ENCODE measurements around the gene USP46. TPM values are rescaled to one million over a fixed set of nuclear protein-coding genes. Genes with fewer than 3 reads are reported as not detected.

The USP46 gene
- total RNA-seq, 1 donor: 12.7 TPM

DNA sequence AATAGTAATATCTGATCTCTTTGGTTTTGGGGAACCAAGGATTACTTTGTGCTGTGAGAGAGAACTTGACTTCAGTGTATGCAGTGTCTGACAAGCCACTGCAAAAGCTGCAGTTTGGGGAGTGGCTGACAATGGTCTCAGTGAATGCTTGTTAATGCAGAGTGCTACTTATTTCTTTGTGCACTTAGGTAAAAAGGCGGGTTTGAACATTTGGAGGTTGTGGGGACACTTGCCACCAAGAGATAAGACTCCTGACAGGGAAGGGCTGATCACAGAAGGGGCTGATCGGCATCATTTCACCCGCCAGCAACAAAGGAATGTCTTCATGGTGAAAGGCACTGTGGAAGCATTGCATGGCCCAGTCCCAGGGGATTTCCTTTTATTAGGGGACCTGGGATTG lies 28.6 kb upstream of the USP46 start:
- TF ChIP-seq, protein P1, sequence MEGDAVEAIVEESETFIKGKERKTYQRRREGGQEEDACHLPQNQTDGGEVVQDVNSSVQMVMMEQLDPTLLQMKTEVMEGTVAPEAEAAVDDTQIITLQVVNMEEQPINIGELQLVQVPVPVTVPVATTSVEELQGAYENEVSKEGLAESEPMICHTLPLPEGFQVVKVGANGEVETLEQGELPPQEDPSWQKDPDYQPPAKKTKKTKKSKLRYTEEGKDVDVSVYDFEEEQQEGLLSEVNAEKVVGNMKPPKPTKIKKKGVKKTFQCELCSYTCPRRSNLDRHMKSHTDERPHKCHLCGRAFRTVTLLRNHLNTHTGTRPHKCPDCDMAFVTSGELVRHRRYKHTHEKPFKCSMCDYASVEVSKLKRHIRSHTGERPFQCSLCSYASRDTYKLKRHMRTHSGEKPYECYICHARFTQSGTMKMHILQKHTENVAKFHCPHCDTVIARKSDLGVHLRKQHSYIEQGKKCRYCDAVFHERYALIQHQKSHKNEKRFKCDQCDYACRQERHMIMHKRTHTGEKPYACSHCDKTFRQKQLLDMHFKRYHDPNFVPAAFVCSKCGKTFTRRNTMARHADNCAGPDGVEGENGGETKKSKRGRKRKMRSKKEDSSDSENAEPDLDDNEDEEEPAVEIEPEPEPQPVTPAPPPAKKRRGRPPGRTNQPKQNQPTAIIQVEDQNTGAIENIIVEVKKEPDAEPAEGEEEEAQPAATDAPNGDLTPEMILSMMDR (IDR thresholded peaks at IDR 0.05; ENCODE audit: insufficient read depth, low read length): no peak
- DNase-seq (ENCODE audit: low read depth): no peak
- H3K4me3 ChIP-seq (ENCODE audit: low read depth, low read length): no peak overlapping the region

- DNase-seq (ENCODE audit: low read depth): no peak
- TF ChIP-seq, protein P1 (IDR thresholded peaks at IDR 0.05; ENCODE audit: insufficient read depth, low read length): no peak
- no peak overlapping the region for H3K4me3 ChIP-seq (ENCODE audit: low read depth, low read length)
Measured at GRCh38 chr4:52685316-52685715, 26.2 kb upstream of the USP46 start.

DNA sequence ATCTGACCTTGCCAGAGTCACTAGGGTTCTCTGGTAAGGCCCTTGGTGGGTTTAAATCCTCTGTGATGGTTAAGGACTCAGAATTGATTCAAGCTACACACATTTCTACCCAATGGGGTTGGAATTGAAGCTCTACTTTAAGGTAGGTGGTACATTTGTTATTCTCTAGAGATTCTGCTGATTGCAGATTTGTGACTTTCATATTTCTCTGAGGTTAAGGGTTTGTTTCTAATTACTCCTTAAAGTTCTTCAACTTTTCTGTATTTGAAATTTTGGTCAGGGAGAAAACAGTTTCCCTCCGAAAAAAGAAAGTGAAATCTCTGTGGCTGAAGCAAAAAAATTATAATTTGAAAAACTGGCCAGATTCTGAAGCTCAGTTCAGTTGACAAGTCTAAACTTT lies 25.8 kb upstream of the USP46 start:
- TF ChIP-seq, protein P1 (IDR thresholded peaks at IDR 0.05; ENCODE audit: insufficient read depth, low read length): no peak
- no peak for DNase-seq (ENCODE audit: low read depth)

DNA sequence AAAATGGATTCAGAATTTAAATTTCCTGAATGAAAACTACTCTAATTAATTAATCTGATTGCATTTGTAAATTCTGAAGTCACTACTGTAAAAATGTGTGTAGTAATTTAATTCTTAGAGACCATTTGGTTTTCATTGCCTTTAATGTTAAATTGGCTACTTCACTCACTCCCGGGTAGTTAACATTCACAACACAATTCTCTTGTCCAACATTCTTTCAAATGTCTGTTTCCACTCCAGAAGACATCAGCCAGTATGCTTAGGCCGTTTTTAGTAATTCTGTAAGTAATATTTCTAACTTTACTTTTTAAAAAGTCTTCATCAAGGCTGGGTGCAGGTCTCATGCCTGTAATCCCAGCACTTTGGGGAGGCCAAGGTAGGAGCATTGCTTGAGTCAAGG lies 21.3 kb upstream of the USP46 start:
- no peak overlapping the region for H3K4me3 ChIP-seq (ENCODE audit: low read depth, low read length)
- TF ChIP-seq, protein P1 (IDR thresholded peaks at IDR 0.05; ENCODE audit: insufficient read depth, low read length): no peak
- DNase-seq (ENCODE audit: low read depth): no peak

More for the DNA sequence above, 25.8 kb upstream of the USP46 start:
- no peak overlapping the region for H3K4me3 ChIP-seq (ENCODE audit: low read depth, low read length)

DNA sequence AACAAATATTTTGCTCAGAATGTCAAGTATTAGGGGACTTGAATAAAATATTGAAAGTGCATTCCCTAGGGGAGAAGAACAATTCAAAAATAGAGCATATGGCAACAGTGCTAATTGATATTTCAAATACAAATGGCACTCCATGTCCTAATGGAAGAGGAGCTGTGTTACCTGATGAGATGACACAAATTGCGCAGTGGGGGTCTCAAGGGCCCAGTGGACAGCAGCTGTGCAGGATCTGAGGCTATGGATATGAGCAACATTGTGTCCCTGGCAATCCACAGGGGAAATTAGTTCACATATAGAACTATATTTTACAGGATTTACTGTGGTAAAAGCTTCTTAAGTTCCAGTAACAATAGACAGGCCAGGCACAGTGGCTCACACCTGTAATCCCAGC lies 17.4 kb upstream of the USP46 start:
- no peak for DNase-seq (ENCODE audit: low read depth)
- TF ChIP-seq, protein P1 (IDR thresholded peaks at IDR 0.05; ENCODE audit: insufficient read depth, low read length): no peak
- no peak overlapping the region for H3K4me3 ChIP-seq (ENCODE audit: low read depth, low read length)

DNA sequence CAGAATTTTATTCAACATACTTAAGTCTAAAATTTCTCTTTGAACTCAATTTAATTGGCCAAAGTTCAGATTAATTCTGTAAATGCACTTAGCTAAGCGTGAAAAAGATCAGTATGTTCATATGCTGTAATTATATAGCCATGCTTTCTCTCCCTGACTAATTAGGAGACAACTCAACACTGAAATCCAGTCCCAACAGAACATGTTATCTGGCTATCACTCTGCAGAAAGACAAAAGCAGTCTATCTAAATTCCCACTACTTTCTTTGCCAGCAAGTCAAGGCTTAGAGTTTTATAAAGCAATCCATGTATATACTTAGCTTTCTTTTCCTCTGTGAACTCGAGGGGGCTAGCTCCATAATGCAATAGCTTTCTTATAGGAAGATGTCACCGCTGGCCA lies 16.0 kb upstream of the USP46 start:
- no peak overlapping the region for H3K4me3 ChIP-seq (ENCODE audit: low read depth, low read length)
- DNase-seq (ENCODE audit: low read depth): no peak
- TF ChIP-seq, protein P1 (IDR thresholded peaks at IDR 0.05; ENCODE audit: insufficient read depth, low read length): no peak

DNA sequence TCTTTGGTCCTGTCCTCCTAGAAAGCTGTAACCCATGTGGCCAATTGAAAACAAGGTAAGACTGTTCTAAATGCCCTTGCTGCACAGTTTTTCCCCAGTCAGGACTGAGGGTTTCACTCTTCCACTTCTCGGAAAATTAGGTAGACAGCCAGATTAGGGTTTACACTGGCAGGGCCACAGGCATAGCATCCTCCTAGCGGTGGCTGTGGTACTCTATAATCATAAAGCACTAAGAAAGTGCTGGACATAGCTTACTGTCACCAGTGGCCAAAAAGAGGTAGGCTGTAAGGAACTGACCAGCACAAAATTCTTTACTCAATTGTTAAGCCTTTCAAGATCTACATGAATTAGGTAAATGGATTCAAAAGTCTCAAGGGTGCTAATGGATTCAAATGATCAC lies 11.6 kb upstream of the USP46 start:
- TF ChIP-seq, protein P1 (IDR thresholded peaks at IDR 0.05; ENCODE audit: insufficient read depth, low read length): peak; percentile 19

More for the DNA sequence above, 11.6 kb upstream of the USP46 start:
- DNase-seq (ENCODE audit: low read depth): no peak
- no peak overlapping the region for H3K4me3 ChIP-seq (ENCODE audit: low read depth, low read length)
